ENCODE data around the gene RTKN2.

DNA sequence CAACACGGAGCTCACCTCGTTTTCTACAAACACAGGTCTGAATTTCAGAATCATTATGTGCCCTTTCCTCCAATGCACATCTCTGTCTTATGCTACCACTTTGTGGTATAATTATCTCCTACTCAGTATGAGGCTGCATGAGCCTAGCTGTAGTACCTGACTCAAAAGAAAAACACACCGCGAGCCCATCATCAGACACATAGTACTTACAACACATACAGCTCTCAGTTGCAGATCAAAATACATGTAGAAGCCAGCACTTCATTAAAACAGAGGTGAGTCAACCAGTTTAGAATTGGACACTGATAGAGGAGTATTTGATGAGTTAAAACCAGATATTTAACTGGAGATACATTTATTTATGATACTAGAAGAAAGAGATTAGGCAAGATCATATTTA, 1.4 kb upstream of the RTKN2 start:
- TF ChIP-seq, protein P1, sequence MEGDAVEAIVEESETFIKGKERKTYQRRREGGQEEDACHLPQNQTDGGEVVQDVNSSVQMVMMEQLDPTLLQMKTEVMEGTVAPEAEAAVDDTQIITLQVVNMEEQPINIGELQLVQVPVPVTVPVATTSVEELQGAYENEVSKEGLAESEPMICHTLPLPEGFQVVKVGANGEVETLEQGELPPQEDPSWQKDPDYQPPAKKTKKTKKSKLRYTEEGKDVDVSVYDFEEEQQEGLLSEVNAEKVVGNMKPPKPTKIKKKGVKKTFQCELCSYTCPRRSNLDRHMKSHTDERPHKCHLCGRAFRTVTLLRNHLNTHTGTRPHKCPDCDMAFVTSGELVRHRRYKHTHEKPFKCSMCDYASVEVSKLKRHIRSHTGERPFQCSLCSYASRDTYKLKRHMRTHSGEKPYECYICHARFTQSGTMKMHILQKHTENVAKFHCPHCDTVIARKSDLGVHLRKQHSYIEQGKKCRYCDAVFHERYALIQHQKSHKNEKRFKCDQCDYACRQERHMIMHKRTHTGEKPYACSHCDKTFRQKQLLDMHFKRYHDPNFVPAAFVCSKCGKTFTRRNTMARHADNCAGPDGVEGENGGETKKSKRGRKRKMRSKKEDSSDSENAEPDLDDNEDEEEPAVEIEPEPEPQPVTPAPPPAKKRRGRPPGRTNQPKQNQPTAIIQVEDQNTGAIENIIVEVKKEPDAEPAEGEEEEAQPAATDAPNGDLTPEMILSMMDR (IDR thresholded peaks at IDR 0.05): no peak
- TF ChIP-seq POLR2AphosphoS5 (IDR thresholded peaks at IDR 0.05): no peak
